GM10847 (cell line): Measurements from ENCODE around the gene GNB5.

Source experiments
- POLR2A ChIP-seq: IDR thresholded peaks from 2 replicates; pipeline ENCODE4 v1.6.1; 2011; ENCODE audit not compliant: insufficient read length; ENCODE audit errors: extremely low read depth

Gene GNB5

DNA sequence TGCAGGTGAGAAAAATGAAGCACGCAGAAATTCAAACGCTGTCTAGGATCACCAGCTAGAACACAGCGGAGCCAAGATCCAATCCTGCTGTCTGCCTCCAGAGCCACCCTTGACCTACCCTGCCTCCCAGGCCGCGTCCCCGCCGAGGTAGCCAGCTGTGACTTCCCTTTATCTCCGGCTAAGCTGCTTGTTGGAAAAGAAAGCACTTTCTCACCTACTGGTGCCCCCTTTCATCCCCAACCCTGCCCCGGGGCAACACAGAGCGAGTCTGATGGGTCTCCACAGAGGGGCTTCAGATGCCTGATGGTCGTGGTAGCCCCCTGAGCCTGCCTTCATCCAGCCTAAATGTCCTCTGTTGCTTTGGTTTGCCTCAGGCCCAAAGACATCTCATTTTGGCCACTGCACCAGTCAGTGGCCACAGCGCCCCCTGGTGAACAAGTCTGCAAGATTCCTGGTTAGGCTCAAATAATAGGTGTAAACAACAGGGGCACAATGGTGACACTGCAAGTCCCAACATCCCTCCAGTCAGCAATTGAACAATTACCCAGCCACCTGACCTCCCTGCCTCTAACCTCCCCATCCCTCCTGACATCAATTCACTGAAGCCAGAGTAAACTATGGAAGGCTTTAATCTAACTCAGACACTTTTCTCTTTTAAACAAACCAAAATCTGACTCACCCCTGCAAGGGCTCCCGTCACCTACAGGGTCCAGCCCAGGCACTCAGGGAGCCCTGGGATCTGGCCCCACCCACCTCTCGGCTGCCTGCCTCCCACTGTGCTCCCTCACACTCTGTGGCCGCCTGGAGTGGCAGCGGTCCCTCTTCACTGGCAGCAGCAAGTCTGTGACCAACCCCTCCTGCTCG, 51.4 kb downstream of the GNB5 start:
- no peak for TF ChIP-seq POLR2A

DNA sequence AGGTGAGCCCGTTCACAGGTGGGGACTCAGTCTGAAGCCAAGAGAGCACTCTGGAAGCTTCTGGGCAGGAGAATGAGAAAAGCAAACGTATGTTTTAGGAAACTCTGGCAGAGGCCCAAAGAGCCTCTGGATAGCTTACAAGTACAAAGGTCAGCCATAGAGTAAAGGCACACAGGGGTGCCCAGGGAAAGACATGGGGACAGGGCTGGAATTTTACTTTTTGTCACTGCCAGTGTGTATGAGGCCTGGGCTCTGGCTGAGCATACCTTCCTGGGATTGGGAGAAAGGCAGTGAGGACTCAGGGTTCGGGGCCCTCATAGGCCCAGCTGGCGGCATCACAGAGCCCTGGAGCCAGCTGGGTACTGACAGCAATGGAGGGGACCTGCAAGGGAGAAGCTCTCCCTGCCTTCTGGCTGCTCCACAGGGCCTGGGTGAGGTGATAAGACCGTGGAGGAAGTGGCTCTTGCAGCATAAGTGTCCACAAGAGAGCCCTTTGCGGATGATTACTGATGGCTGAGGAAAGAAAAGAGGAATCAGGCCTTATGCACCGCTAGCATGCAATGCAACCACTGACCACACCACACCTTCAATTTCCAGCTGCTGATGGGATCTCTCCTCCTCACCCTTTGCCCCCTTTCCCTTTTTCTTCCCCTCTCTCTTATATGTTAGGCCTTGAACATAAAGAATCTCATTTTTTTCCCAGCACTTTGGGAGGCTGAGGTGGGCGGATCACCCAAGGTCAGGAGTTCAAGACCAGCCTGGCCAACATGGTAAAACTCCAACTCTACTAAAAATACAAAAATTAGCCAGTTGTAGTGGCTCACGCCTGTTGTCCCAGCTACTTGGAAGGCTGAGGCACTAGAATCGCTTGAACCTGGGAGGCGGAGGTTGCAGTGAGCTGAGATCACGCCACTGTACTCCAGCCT, 53.5 kb downstream of the GNB5 start:
- no peak for TF ChIP-seq POLR2A

DNA sequence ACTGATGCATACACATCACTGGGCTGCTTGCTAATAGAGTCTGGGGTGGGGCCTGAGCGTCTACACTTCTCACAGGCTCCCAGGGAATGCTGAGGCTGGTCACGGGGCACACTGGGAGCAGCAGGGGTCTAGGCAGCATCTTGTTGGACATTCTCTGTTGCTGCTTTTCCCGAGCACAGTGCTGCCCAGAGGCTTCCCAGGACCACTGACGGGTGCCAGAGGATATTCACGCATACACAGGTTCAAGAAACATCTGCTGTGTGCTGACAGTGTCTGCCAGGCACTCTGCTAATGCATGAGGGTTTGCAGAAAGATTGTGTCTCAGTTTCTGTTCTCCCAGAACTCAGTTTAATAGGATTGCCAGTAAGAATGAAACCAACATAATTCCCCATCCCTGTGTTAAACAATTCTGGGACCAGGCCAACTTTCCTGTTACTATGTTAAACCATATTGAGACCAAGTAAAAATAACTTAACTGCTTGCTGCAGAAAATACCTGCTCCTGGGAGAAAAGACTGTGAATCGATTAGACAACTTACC, 54.7 kb downstream of the GNB5 start:
- TF ChIP-seq POLR2A = no peak

DNA sequence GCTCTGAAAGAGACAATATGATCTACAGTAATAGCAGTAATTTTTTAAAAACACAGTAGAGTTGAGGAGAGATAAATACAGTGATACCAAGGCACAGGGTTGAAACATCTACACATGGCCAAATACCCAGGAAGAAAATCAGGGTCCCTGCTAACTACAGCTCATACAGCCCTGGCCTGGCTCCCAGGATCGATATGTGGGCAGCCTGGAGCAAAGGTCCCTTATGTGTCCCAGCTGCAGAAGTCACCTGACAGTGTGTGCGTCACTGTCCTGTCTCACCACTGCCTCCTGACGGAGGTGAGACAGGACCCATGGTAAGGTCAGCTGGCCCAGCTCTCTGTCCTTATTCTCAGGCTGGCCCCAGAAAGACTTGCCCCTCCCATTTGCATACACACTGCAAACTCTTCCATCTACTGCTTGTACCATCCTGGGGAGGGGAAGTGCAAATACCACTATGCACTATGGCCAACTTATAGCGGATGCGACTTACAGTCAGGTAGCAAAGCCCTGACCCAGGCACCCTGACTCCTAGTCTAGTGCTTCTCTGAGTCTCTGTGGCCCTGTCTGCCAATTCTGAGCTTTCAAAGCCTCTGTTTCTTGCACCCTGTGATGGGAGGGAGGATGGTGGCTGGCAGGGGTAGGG, 56.6 kb downstream of the GNB5 start:
- no peak for TF ChIP-seq POLR2A

DNA sequence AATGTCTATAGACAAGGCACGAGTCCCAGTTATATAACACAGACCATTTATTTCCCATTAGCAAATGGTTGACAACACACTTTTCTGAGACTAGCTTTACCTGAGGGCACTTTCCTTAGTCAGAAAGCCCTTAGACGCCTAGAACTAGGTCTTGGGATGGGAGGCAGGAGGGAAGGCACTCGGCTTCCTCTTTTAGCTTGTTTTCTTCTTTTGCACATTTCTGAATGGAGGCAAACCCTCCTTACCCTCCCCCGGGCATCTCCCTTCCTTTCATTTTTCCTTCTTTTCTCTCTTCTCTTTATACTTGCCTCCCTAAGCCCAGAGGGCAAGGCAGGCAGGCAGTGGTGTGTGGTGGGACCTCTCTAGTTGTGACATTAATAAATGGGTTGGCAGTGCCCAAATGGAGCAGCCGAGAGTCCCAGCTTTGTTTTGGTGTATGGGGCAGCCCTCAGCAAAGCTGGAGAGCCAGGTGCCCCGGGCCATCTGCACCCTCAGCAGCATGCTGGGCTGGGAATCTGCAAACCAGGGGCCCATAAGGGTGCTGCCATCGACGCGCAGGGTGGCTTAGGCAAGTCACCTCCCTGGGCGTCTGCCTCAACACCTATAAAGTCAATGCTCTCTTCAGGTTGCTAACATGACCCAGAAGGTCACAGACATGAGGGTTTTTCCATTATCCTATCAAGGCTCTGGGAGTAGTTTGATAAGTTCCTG, 57.5 kb downstream of the GNB5 start:
- no peak for TF ChIP-seq POLR2A

DNA sequence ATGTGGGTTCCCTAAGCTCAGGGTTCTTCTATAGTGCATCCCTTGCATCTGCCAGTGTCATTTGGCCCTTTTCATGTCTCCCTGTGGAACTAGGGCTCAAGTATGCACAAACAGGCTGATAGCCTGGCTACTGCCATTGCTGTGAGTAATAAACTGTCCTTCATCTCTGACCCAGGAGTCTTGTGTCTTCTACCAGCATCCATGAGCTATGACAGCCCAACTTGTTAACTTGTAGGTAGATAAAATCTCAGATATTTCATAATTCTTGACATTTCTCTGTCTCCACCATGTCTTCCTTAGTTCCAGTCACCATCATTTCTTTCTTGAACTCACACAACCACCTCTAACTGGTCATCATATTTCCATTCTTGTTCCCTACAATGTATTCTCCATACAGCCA, 59.1 kb downstream of the GNB5 start:
- TF ChIP-seq POLR2A = no peak

DNA sequence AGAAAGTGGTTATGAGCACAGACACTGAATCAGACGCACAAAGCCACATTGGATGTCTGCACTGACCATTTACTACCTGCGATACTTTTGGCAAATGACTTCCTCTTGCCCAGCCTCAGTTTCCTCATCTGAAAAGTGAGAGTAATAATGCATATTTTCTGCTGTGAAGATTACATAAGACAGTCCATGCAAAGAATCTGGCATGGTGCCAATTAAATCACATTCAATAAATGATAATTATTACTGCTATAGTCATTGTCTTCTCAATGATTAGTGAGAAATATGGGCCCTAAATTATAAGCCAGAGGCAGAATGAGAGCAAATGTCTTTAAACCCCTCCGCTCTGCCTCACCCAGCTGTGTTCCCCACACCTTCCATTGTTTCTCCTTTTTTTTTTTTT, 62.6 kb downstream of the GNB5 start:
- TF ChIP-seq POLR2A = no peak

DNA sequence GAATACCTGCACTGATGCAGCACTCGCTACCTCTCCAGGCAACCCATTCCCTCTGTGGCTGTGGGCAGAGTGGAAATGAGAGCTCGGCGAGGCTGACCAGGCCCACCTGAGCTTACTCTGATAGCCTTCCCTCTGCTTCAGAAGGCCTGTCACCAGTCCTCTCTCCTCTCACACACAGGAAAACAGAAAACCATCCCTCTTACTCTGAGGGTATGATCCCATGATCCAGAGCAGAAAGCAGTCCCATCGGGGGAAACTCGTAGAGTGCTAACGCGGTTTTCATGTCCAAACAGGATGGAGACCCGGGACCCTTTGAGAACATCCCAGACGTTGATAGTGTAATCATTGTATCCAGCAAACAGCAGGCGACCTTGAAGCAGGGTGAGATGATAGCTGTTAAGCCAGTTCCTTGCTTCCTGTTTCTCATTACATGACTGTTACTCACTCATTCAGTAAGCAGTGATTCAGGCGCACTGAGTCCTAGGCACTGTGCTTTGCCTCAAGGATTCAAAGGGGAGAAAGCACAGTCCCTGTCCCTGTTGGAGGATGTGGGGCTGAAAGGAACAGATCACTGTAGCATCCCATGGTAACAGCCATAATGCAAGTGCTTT, 66.8 kb downstream of the GNB5 start:
- no peak for TF ChIP-seq POLR2A

DNA sequence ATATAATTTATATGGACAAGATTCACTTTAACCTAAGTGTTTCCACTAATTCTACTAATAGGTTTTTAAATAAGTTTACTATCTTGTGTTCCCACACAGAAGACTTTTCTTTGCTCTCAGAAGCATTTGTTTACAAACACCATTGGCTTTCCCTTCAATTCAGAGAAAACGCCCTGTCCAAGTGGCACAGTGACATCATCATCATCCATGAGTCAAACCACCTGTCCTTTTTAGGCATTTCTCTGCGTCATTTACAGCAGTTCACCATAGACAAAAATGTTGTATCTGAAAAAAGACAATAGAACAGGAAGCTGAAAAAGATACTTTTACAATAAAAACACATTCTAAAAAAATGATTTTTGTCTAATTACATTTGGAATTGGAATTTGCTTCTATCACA, 69.3 kb downstream of the GNB5 start:
- no peak for TF ChIP-seq POLR2A

DNA sequence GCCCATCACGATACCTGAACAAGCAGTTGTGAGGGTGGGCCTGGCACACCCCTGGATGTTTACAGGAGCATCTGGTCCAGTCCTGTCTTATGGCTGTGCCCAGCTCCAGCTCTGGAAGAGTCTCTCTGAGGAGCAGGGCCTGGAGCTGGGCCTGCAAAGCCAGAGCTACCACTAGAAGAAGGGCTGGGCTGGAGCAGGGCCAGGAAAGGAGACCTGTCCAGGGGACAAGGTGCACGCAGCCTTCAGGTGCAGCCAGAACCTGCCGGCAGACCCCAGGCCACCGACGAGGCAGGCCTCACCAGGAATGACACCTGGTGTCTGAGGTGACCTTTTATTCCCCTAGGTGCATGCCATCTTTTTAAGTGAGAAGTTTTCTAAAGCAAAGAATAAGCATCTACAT, 70.2 kb downstream of the GNB5 start:
- TF ChIP-seq POLR2A = no peak

DNA sequence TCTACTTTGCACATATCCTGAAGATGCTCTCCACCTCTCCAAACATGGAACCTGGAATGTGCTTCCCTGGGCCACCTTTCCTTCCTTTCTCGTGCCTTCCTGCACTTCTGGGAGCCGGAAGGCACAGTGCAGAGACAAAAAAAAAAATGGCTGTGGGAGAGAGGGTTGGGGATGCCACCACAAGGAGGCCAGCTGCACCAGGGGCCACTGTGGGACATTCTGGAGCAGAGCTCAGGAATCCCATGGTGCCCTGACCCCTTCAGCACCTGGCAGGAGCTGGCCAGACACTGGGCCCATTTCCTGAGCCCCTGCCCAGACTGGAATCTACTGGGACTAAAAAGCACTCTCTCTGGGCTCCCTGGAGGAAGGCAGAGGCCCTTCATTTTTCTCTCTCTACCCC, 70.7 kb downstream of the GNB5 start:
- no peak for TF ChIP-seq POLR2A

DNA sequence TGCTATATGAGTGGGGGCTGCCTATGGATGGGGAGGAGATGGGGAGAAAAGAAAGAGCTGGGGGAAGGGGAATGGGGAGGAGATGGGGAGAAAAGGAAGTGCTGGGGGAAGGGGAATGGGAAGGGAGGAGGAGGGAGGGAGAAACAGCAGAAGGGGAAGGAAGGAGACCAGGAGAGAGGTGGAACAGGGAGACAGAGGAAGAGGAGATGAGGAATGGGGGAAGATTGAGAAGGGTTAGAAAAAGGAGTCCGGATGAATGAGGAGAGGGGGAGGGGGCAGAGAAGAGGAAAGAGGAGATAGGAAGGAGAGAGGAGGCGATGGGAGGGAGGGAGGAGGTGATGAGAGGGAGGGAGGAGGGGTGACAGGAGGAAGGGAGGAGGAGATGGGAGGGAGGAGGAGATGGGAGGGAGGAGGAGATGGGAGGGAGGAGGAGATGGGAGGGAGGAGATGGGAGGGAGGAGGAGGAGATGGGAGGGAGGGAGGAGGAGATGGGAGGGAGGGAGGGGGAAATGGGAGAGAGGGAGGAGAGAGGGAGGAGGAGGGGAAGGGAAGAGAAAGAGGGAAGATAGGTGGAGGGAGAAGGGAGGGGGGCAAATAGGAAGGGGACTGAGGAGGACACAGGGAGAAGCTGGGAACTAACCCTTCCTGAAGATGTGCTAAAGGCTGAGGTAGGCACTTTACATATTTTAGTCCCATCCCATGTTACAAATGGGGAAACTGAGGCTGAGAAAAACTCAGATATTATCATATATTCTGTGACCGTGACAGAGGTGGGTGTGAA, 72.0 kb downstream of the GNB5 start:
- no peak for TF ChIP-seq POLR2A

DNA sequence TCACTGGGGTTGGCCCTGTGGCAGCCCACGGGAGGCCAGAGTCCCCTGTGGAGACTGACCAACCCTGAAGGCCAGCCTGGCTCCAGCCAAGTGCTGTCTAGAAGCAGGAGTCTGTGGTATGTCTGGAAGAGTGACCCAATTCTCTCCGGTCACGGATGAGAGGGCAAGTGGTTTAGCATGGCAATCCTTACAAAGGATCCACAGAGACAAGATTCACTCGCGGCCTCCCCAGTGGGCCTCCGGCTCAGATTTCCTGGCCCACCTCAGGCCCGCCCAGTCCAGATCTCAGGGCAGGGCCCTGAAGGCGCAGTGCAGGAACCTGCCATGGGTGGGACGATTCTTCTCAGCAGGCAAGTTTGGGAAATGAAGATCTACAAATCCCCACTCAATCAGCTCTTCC, 73.6 kb downstream of the GNB5 start:
- TF ChIP-seq POLR2A = no peak
